PC-9 (cell line): Measurements from ENCODE around the gene NRP1.

Source experiments
- EZH2 ChIP-seq: fragments of 200-600 bp; sonication (generic); IDR thresholded peaks from 2 replicates; pipeline ENCODE4 v1.8.0; 2017; ENCODE audit warnings: antibody characterized with exemption, low read depth
- TF ChIP-seq, protein P1 (sequence below): fragments of 200-600 bp; sonication (generic); conservative IDR thresholded peaks from 2 replicates; pipeline ENCODE4 v1.6.1; 2017; ENCODE audit warnings: mixed run types, antibody characterized with exemption, mild to moderate bottlenecking, moderate library complexity

DNA sequence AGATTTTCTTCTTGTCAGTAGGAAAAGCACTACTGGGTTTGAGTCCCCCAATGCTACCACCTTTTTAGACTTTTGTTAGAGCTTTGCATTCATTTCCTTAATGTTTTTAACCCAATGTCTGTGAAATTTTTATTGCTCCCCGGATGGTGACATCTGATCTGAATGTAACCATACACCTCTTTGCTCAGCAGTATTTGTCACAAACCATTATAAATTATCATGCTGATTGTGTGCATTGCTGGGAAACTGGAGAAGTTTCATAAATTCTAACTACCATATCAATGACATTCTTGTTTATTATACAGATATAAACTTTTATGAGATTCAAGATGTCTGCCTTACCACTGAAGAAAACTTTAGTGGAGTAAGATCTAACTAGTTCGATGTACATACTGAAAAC lies 8.5 kb downstream of the NRP1 start:
- TF ChIP-seq, protein P1, sequence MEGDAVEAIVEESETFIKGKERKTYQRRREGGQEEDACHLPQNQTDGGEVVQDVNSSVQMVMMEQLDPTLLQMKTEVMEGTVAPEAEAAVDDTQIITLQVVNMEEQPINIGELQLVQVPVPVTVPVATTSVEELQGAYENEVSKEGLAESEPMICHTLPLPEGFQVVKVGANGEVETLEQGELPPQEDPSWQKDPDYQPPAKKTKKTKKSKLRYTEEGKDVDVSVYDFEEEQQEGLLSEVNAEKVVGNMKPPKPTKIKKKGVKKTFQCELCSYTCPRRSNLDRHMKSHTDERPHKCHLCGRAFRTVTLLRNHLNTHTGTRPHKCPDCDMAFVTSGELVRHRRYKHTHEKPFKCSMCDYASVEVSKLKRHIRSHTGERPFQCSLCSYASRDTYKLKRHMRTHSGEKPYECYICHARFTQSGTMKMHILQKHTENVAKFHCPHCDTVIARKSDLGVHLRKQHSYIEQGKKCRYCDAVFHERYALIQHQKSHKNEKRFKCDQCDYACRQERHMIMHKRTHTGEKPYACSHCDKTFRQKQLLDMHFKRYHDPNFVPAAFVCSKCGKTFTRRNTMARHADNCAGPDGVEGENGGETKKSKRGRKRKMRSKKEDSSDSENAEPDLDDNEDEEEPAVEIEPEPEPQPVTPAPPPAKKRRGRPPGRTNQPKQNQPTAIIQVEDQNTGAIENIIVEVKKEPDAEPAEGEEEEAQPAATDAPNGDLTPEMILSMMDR = no peak
- no peak for TF ChIP-seq EZH2
